Measurements from ENCODE around the gene ATG16L1. TPM values are rescaled to one million over a fixed set of nuclear protein-coding genes. Genes with fewer than 3 reads are reported as not detected.
"Not testable (repeated sequence)": the region's sequence is repeated elsewhere in the genome, so short reads cannot be mapped to it uniquely, and the experiment has no call there.

ATG16L1 gene
- total and polyA plus RNA-seq, 10 of the 15 experiments (the other 5 are each of a cell fraction or from before 2014, with no cell fraction given), result 5.2 to 26.6 (median 15.6) TPM

DNA sequence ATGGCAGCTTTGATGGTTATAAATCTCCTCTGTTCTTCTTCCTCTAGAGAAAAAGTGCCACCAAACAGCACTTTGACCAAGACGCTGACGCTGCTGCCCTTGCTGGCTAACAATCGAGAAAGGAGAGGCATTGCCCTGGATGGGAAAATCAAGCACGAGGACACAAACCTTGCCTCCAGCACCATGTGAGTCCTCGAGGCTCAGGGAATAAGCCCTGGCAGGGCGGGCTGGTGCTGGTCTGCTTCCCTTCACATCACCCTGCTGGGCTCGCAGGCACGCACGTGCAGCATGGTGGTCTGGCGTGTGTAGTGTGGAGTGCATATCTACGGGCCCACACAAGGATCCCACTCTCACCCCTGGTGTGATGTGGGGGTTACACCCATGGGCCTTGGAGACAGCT, 83.4 kb downstream of the ATG16L1 start (continued):
- TF ChIP-seq, protein P1, sequence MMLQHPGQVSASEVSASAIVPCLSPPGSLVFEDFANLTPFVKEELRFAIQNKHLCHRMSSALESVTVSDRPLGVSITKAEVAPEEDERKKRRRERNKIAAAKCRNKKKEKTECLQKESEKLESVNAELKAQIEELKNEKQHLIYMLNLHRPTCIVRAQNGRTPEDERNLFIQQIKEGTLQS (IDR thresholded peaks at IDR 0.05; ENCODE audit: borderline replicate concordance, extremely low read depth, low read depth, low read length), result no peak
- TF ChIP-seq POU2F2 (IDR thresholded peaks at IDR 0.05; ENCODE audit: borderline replicate concordance, low read depth, low read length) (no peak), HDAC6 (IDR thresholded peaks at IDR 0.05; ENCODE audit: unreplicated experiment) (no peak), MTA3 (IDR thresholded peaks at IDR 0.05; ENCODE audit: borderline replicate concordance, low read length) (no peak)
- TF ChIP-seq, protein P2, sequence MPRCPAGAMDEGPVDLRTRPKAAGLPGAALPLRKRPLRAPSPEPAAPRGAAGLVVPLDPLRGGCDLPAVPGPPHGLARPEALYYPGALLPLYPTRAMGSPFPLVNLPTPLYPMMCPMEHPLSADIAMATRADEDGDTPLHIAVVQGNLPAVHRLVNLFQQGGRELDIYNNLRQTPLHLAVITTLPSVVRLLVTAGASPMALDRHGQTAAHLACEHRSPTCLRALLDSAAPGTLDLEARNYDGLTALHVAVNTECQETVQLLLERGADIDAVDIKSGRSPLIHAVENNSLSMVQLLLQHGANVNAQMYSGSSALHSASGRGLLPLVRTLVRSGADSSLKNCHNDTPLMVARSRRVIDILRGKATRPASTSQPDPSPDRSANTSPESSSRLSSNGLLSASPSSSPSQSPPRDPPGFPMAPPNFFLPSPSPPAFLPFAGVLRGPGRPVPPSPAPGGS (IDR thresholded peaks at IDR 0.05; ENCODE audit: borderline replicate concordance, insufficient read depth, low read depth, low read length, poor library complexity, severe bottlenecking), result no peak
- TF ChIP-seq, protein P3, sequence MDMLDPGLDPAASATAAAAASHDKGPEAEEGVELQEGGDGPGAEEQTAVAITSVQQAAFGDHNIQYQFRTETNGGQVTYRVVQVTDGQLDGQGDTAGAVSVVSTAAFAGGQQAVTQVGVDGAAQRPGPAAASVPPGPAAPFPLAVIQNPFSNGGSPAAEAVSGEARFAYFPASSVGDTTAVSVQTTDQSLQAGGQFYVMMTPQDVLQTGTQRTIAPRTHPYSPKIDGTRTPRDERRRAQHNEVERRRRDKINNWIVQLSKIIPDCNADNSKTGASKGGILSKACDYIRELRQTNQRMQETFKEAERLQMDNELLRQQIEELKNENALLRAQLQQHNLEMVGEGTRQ (IDR thresholded peaks at IDR 0.05; ENCODE audit: borderline replicate concordance, low read depth, low read length), result no peak

GRCh38 chr2:233336091-233336490, 84.6 kb downstream of the ATG16L1 start:
- SMC1A ChIA-PET (ENCODE audit: uncharacterized antibody, unreplicated experiment); in situ Hi-C loops (cut with MboI); H2AFZ ChIP-seq (ENCODE audit: control insufficient read depth, low read depth, low read length); POLR2A ChIA-PET; intact Hi-C loops (cut with micrococcal nuclease; ENCODE audit: unreplicated experiment); H3K79me2 ChIP-seq (ENCODE audit: control insufficient read depth, insufficient read depth, low read length); FAIRE-seq; DNase-seq (ENCODE audit: low read depth, low spot score); RAD21 ChIA-PET (ENCODE audit: unreplicated experiment); H3K9ac ChIP-seq (ENCODE audit: control insufficient read depth, insufficient read depth, low read length); H3K27me3 ChIP-seq (replicated peaks in 1 of 2; ENCODE audit: control insufficient read depth in 2 of 2, insufficient read depth in 2 of 2, low read length in 1 of 2); BruUV-seq (replicated peaks); H3K9me3 ChIP-seq (replicated peaks; ENCODE audit: control insufficient read depth, insufficient read depth, low read length); H3K36me3 ChIP-seq (ENCODE audit: control insufficient read depth in 2 of 2, insufficient read depth in 2 of 2, low read length in 1 of 2); H4K20me1 ChIP-seq (ENCODE audit: control insufficient read depth, insufficient read depth); H3K27ac ChIP-seq (ENCODE audit: control insufficient read depth, insufficient read depth); ATAC-seq; H3K4me2 ChIP-seq (ENCODE audit: control insufficient read depth, insufficient read depth); H3K4me3 ChIP-seq: not testable (repeated sequence)
- H3K4me1 ChIP-seq (ENCODE audit: control insufficient read depth, insufficient read depth, low read length), result peaks cover 15% of the 10 kb centered on the region
- CTCF ChIA-PET, result interaction anchor here (1.2 kb wide), 1 partner anchor 13 kb away, joined by 3 read pairs; no protein-coding TSS in a partner anchor
- 85% methylated on average over 13 of the region's 13 CpGs for WGBS (ENCODE audit: insufficient coverage, insufficient replicate concordance, low lambda C conversion rate, missing lambda C conversion rate)
